ENCODE results near the gene METTL25B.

GRCh38 chr1:156747742-156748669, 19.7 kb downstream of the METTL25B start:
- TF ChIP-seq, protein P1, sequence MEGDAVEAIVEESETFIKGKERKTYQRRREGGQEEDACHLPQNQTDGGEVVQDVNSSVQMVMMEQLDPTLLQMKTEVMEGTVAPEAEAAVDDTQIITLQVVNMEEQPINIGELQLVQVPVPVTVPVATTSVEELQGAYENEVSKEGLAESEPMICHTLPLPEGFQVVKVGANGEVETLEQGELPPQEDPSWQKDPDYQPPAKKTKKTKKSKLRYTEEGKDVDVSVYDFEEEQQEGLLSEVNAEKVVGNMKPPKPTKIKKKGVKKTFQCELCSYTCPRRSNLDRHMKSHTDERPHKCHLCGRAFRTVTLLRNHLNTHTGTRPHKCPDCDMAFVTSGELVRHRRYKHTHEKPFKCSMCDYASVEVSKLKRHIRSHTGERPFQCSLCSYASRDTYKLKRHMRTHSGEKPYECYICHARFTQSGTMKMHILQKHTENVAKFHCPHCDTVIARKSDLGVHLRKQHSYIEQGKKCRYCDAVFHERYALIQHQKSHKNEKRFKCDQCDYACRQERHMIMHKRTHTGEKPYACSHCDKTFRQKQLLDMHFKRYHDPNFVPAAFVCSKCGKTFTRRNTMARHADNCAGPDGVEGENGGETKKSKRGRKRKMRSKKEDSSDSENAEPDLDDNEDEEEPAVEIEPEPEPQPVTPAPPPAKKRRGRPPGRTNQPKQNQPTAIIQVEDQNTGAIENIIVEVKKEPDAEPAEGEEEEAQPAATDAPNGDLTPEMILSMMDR (IDR thresholded peaks at IDR 0.05), result no peak
- no peak for TF ChIP-seq POLR2A (IDR thresholded peaks at IDR 0.05)
- no peak for TF ChIP-seq POLR2AphosphoS5 (IDR thresholded peaks at IDR 0.05)
- no peak for TF ChIP-seq EP300 (IDR thresholded peaks at IDR 0.05; ENCODE audit: low read depth)

Data from transverse colon (tissue), 4 donors.